HCT116 (cell line): ENCODE data around the gene PCBP3. TPM values are rescaled to one million over a fixed set of nuclear protein-coding genes. Genes with fewer than 3 reads are reported as not detected.

Experiments used
- ATAC-seq: fragments of 200-7000 bp; cut with Tn5 transposase; 2 replicates; pipeline ENCODE4 v1.9.1; 2020; ENCODE audit warnings: mild to moderate bottlenecking, moderate library complexity
- BruUV-seq: library from RNA; stranded (reverse); fragments of 400-500 nt; replicated peaks from 2 replicates; lab custom pipeline; 2021; lab: Mats Ljungman, UMichigan
- CTCF ChIA-PET: fragments of 300-600 bp; sonication (Branson Sonifier 250); formaldehyde crosslinking; loops from one replicate; lab custom pipeline; 2021; ENCODE audit warnings: antibody characterized with exemption; lab: Charles Lee
- POLR2A ChIA-PET: fragments of 300-600, 350-600 bp; sonication (Branson Sonifier 250); formaldehyde crosslinking; loops from one replicate; lab custom pipeline; 2021; ENCODE audit warnings: antibody characterized with exemption; lab: Charles Lee
- RAD21 ChIA-PET, 2 experiments: fragments of 300-600 bp; sonication (Branson Sonifier 250); formaldehyde crosslinking; loops; one replicate each; lab custom pipeline; 2023; ENCODE audit warnings: low total read pairs in 2 of 2; ENCODE audit not compliant: uncharacterized antibody in 2 of 2, unreplicated experiment in 2 of 2, low non-redundant PET in 1 of 2; lab: Charles Lee
- DNase-seq: peaks from one replicate; pipeline ENCODE4 v3.0.0-alpha.2; 2010; ENCODE audit warnings: low read depth, low spot score
- H2AFZ ChIP-seq: fragments of 200-600 bp; shearing (Covaris generic), sonication (generic); 2 replicates; pipeline ENCODE4 v1.6.1; 2017; ENCODE audit warnings: low read depth, mixed run types, mixed read lengths, antibody characterized with exemption, low read length; ENCODE audit not compliant: poor library complexity, severe bottlenecking
- H3K27ac ChIP-seq: 2 replicates; pipeline ENCODE4 v1.5.1; 2012; ENCODE audit warnings: low read depth, low read length
- H3K27me3 ChIP-seq: fragments of 200-600 bp; sonication (generic); 2 replicates; pipeline ENCODE4 v1.6.1; 2016; ENCODE audit warnings: mixed run types, low read length, mixed read lengths; ENCODE audit not compliant: insufficient read depth
- H3K36me3 ChIP-seq, 2 experiments: fragments of 200-500 bp in 1 of 2; fragments of 200-600 bp in 1 of 2; sonication (Bioruptor generic) in 1 of 2; sonication (generic) in 1 of 2; 2 replicates each; pipeline versions ENCODE4 v1.5.1 to v1.6.1; 2014 to 2016; ENCODE audit warnings: low read length in 2 of 2, inconsistent platforms in 1 of 2, mixed read lengths in 1 of 2, mixed run types in 1 of 2; ENCODE audit not compliant: insufficient read depth in 2 of 2, control insufficient read depth in 1 of 2
- H3K4me1 ChIP-seq, 2 experiments: fragments of 200-600 bp in 1 of 2; sonication (generic) in 1 of 2; 2 replicates each; pipeline versions ENCODE4 v1.5.1 to v1.6.1; 2012 to 2017; ENCODE audit warnings: low read length in 2 of 2, inconsistent platforms in 1 of 2, mild to moderate bottlenecking in 1 of 2, mixed read lengths in 1 of 2, mixed run types in 1 of 2, moderate library complexity in 1 of 2; ENCODE audit not compliant: insufficient read depth in 2 of 2, control insufficient read depth in 1 of 2
- H3K4me2 ChIP-seq: fragments of 200-600 bp; sonication (generic); 2 replicates; pipeline ENCODE4 v1.6.1; 2017; ENCODE audit warnings: mixed run types, low read length, mixed read lengths
- H3K4me3 ChIP-seq, 2 experiments: fragments of 200-600 bp in 1 of 2; sonication (generic) in 1 of 2; replicated peaks in 1 of 2; 2 replicates each; pipeline ENCODE4 v1.5.1; 2011 to 2016; ENCODE audit warnings: low read length in 2 of 2, control low read depth in 1 of 2, low read depth in 1 of 2, mild to moderate bottlenecking in 1 of 2, mixed read lengths in 1 of 2, mixed run types in 1 of 2
- H3K79me2 ChIP-seq: fragments of 200-600 bp; sonication (generic); 2 replicates; pipeline ENCODE4 v1.6.1; 2017; ENCODE audit warnings: mild to moderate bottlenecking, mixed run types, low read length, moderate library complexity, mixed read lengths; ENCODE audit not compliant: insufficient read depth
- H3K9ac ChIP-seq: fragments of 200-600 bp; sonication (generic); 2 replicates; pipeline ENCODE4 v1.6.1; 2016; ENCODE audit warnings: low read length, mixed read lengths
- H3K9me2 ChIP-seq: fragments of 200-600 bp; sonication (generic), shearing (Covaris generic); 2 replicates; pipeline ENCODE4 v1.6.1; 2017; ENCODE audit warnings: mixed run types, mild to moderate bottlenecking, moderate library complexity; ENCODE audit not compliant: insufficient read depth
- H3K9me3 ChIP-seq, 2 experiments: fragments of 200-500 bp in 1 of 2; fragments of 200-600 bp in 1 of 2; sonication (Bioruptor generic) in 1 of 2; sonication (generic) in 1 of 2; 2 replicates each; pipeline ENCODE4 v1.6.1; 2014 to 2017; ENCODE audit warnings: low read length in 2 of 2, mixed read lengths in 2 of 2, inconsistent platforms in 1 of 2, low read depth in 1 of 2, mild to moderate bottlenecking in 1 of 2, mixed run types in 1 of 2, moderate library complexity in 1 of 2; ENCODE audit not compliant: control insufficient read depth in 1 of 2, insufficient read depth in 1 of 2
- H4K20me1 ChIP-seq: fragments of 200-600 bp; sonication (generic), shearing (Covaris generic); 2 replicates; pipeline ENCODE4 v1.6.1; 2017; ENCODE audit warnings: mixed run types, mild to moderate bottlenecking, moderate library complexity; ENCODE audit not compliant: insufficient read depth
- ATF3 ChIP-seq: IDR thresholded peaks from 2 replicates; pipeline ENCODE4 v1.6.1; 2012
- CBX3 ChIP-seq: IDR thresholded peaks from 2 replicates; pipeline ENCODE4 v1.6.1; 2012; ENCODE audit warnings: low read depth
- CEBPB ChIP-seq: IDR thresholded peaks from 2 replicates; pipeline ENCODE4 v1.6.1; 2012; ENCODE audit warnings: low read depth
- EZH2phosphoT487 ChIP-seq: fragments of 200-600 bp; IDR thresholded peaks from 2 replicates; pipeline ENCODE4 v1.6.1; 2018; ENCODE audit warnings: antibody characterized with exemption, borderline replicate concordance
- POLR2A ChIP-seq: IDR thresholded peaks from 2 replicates; pipeline ENCODE4 v1.7.0; 2011; ENCODE audit warnings: borderline replicate concordance; ENCODE audit not compliant: insufficient read depth, insufficient read length; ENCODE audit errors: extremely low read depth
- RAD21 ChIP-seq: IDR thresholded peaks from 2 replicates; pipeline ENCODE4 v1.6.1; 2012; ENCODE audit warnings: low read depth, mild to moderate bottlenecking
- REST ChIP-seq: IDR thresholded peaks from 2 replicates; pipeline ENCODE4 v1.6.1; 2012; ENCODE audit warnings: low read depth
- SRF ChIP-seq: IDR thresholded peaks from 2 replicates; pipeline ENCODE4 v1.6.1; 2012; ENCODE audit warnings: low read depth
- TCF7L2 ChIP-seq: IDR thresholded peaks from 2 replicates; pipeline ENCODE4 v1.7.0; 2011; ENCODE audit warnings: borderline replicate concordance, inconsistent platforms; ENCODE audit not compliant: insufficient read depth, insufficient read length; ENCODE audit errors: extremely low read depth
- YY1 ChIP-seq: IDR thresholded peaks from 2 replicates; pipeline ENCODE4 v1.6.1; 2011; ENCODE audit warnings: low read length, low read depth, moderate library complexity, mild to moderate bottlenecking; ENCODE audit not compliant: insufficient replicate concordance; ENCODE audit errors: extremely low read depth
- ZBTB33 ChIP-seq: IDR thresholded peaks from 2 replicates; pipeline ENCODE4 v1.6.1; 2011; ENCODE audit warnings: mild to moderate bottlenecking, low read length, moderate library complexity; ENCODE audit not compliant: insufficient replicate concordance; ENCODE audit errors: extremely low read depth
- ZFX ChIP-seq: fragments of 450-650 bp; IDR thresholded peaks from 2 replicates; pipeline ENCODE4 v1.6.1; 2017
- intact Hi-C: fragments of 100-400 bp; cut with micrococcal nuclease; formaldehyde crosslinking; loops from 2 replicates; pipeline ENCODE4 v1.10.0; 2022
- total RNA-seq: library from RNA; stranded (reverse); gene quantifications from one replicate; pipeline ENCODE4 v1.2.1, GENCODE V29; 2021; ENCODE audit not compliant: unreplicated experiment

Gene PCBP3
- total RNA-seq, 1 experiment from 2014 or later, result 3.1 TPM

GRCh38 chr21:45727390-45727789 is 83.9 kb downstream of the PCBP3 start:
- ATAC-seq (no peak), DNase-seq (no peak)
- Histone ChIP-seq H3K4me2 (no peak overlapping the region), H3K27me3 (no peaks in the 10 kb centered on the region), H4K20me1 (no peaks in the 10 kb centered on the region), H3K4me1 (no peaks in the 10 kb centered on the region), H3K4me3 (no peak overlapping the region), H3K9me2 (no peaks in the 10 kb centered on the region), H3K36me3 (no peaks in the 10 kb centered on the region), H3K9me3 (no peaks in the 10 kb centered on the region), H2AFZ (no peak overlapping the region), H3K27ac (no peak overlapping the region), H3K9ac (no peak overlapping the region), H3K79me2 (no peaks in the 10 kb centered on the region)
- no TSS peak for BruUV-seq
- POLR2A ChIA-PET, result no interaction called here
- CTCF ChIA-PET, result no interaction called here
- RAD21 ChIA-PET, result no interaction called here
- TF ChIP-seq TCF7L2 (no peak), POLR2A (no peak), ZFX (no peak), CEBPB (no peak), RAD21 (no peak), REST (no peak), ATF3 (no peak), EZH2phosphoT487 (no peak), ZBTB33 (no peak), CBX3 (no peak), YY1 (no peak), SRF (no peak)
- intact Hi-C loops, result no loop called here
